ENCODE results near the gene FAM53B. TPM values are rescaled to one million over a fixed set of nuclear protein-coding genes. Genes with fewer than 3 reads are reported as not detected.

The FAM53B gene
- total and polyA plus RNA-seq, 4 donors: 14.6 to 45.4 (median 18.2) TPM

- H3K27ac ChIP-seq (ENCODE audit: low read depth in 1 of 2, low read length in 1 of 2): peak overlapping the region; percentile 60 to 65
- TF ChIP-seq CTCF (IDR thresholded peaks at IDR 0.05; ENCODE audit: control extremely low read depth, extremely low read depth): no peak
- WGBS, 2 donors: 72 to 81% methylated on average over 7 of the region's 7 CpGs
- peaks cover 31 to 85% (median 55%) of the 10 kb centered on the region in 5 donors for H3K4me1 ChIP-seq (ENCODE audit: control insufficient read depth in 5 of 5, insufficient read depth in 5 of 5, low read length in 5 of 5)
- H3K36me3 ChIP-seq (ENCODE audit: control insufficient read depth in 4 of 4, insufficient read depth in 4 of 4, low read length in 4 of 4): peaks cover 0 to 4% (median under 1%) of the 10 kb centered on the region in 4 donors
- H3K9ac ChIP-seq (ENCODE audit: insufficient read depth in 1 of 2, low read length in 2 of 2): no peak overlapping the region
- H3K9me3 ChIP-seq (ENCODE audit: control insufficient read depth in 4 of 4, insufficient read depth in 3 of 4, low read length in 3 of 4): no peaks in the 10 kb centered on the region
- ATAC-seq (ENCODE audit: insufficient read depth, low FRiP score) (no peak), DNase-seq (no peak)
- H3K27me3 ChIP-seq (ENCODE audit: control insufficient read depth in 3 of 3, insufficient read depth in 3 of 3, low read length in 2 of 3): no peaks in the 10 kb centered on the region
- no peak overlapping the region for H3K4me3 ChIP-seq
Observed at GRCh38 chr10:124737221-124737620, 7.0 kb downstream of the FAM53B start.

GRCh38 chr10:124736491-124737136, 7.6 kb downstream of the FAM53B start:
- no peak overlapping the region for H3K4me3 ChIP-seq

GRCh38 chr10:124735491-124736286, 8.5 kb downstream of the FAM53B start:
- WGBS, 2 donors: 91 to 95% methylated on average over 15 of the region's 15 CpGs

More at GRCh38 chr10:124736491-124737136, 7.6 kb downstream of the FAM53B start:
- no peaks in the 10 kb centered on the region for H3K27me3 ChIP-seq (ENCODE audit: control insufficient read depth in 3 of 3, insufficient read depth in 3 of 3, low read length in 2 of 3)
- peak; percentile 88 to 91 (median 89) for DNase-seq
- H3K9me3 ChIP-seq (ENCODE audit: control insufficient read depth in 4 of 4, insufficient read depth in 3 of 4, low read length in 3 of 4): no peaks in the 10 kb centered on the region
- WGBS, 2 donors: 38 to 70% methylated on average over 11 of the region's 11 CpGs
- no peak for TF ChIP-seq CTCF (IDR thresholded peaks at IDR 0.05; ENCODE audit: control extremely low read depth, extremely low read depth)
- peak; percentile 42 for ATAC-seq (ENCODE audit: insufficient read depth, low FRiP score)
- no peak overlapping the region for H3K9ac ChIP-seq (ENCODE audit: insufficient read depth in 1 of 2, low read length in 2 of 2)
- peak overlapping the region; percentile 60 to 65 for H3K27ac ChIP-seq (ENCODE audit: low read depth in 1 of 2, low read length in 1 of 2)
- peaks cover 0 to 4% (median under 1%) of the 10 kb centered on the region in 4 donors for H3K36me3 ChIP-seq (ENCODE audit: control insufficient read depth in 4 of 4, insufficient read depth in 4 of 4, low read length in 4 of 4)
- peaks cover 27 to 79% (median 55%) of the 10 kb centered on the region in 5 donors for H3K4me1 ChIP-seq (ENCODE audit: control insufficient read depth in 5 of 5, insufficient read depth in 5 of 5, low read length in 5 of 5)

More at GRCh38 chr10:124735491-124736286, 8.5 kb downstream of the FAM53B start:
- no peak for TF ChIP-seq CTCF (IDR thresholded peaks at IDR 0.05; ENCODE audit: control extremely low read depth, extremely low read depth)
- no peak overlapping the region for H3K9ac ChIP-seq (ENCODE audit: insufficient read depth in 1 of 2, low read length in 2 of 2)
- H3K27me3 ChIP-seq (ENCODE audit: control insufficient read depth in 3 of 3, insufficient read depth in 3 of 3, low read length in 2 of 3): no peaks in the 10 kb centered on the region
- no peak for DNase-seq
- ATAC-seq (ENCODE audit: insufficient read depth, low FRiP score): no peak
- H3K4me3 ChIP-seq: no peak overlapping the region
- no peaks in the 10 kb centered on the region for H3K9me3 ChIP-seq (ENCODE audit: control insufficient read depth in 4 of 4, insufficient read depth in 3 of 4, low read length in 3 of 4)
- peak overlapping the region; percentile 60 to 65 for H3K27ac ChIP-seq (ENCODE audit: low read depth in 1 of 2, low read length in 1 of 2)
- peaks cover 25 to 70% (median 51%) of the 10 kb centered on the region in 5 donors for H3K4me1 ChIP-seq (ENCODE audit: control insufficient read depth in 5 of 5, insufficient read depth in 5 of 5, low read length in 5 of 5)
- peaks cover 0 to 4% (median under 1%) of the 10 kb centered on the region in 4 donors for H3K36me3 ChIP-seq (ENCODE audit: control insufficient read depth in 4 of 4, insufficient read depth in 4 of 4, low read length in 4 of 4)
